Activated CD8-positive, alpha-beta memory T cell treated with anti-CD3 and anti-CD28 coated beads, Interleukin-2, amount 50 U/mL, for 24 hours (primary cell): ENCODE data around the gene FAM221B.
A peak's percentile ranks its signal among the peaks of the same experiment; 100 is the strongest.

Experiments used
- DNase-seq: peaks from one replicate; pipeline ENCODE4 v3.0.0-alpha.2; 2020; ENCODE audit errors: extremely low read depth

The FAM221B gene

GRCh38 chr9:35791297-35791921 lies 37.1 kb downstream of the FAM221B start, which contains the start of gene NPR2:
Gene NPR2, plus strand, starts transcription at chr9:35791591. Its CDS starts 818 bp downstream, at chr9:35792409.
- no peak for DNase-seq

GRCh38 chr9:35790385-35791296 lies 37.9 kb downstream of the FAM221B start:
- peak; percentile 13 for DNase-seq

GRCh38 chr9:35790025-35790384 lies 38.5 kb downstream of the FAM221B start:
- no peak for DNase-seq

GRCh38 chr9:35789541-35789940 lies 39.0 kb downstream of the FAM221B start:
- DNase-seq, result no peak

GRCh38 chr9:35783418-35783817 lies 45.1 kb downstream of the FAM221B start:
- no peak for DNase-seq

GRCh38 chr9:35781066-35781465 lies 47.5 kb downstream of the FAM221B start:
- DNase-seq, result no peak

GRCh38 chr9:35778496-35778895 lies 50.0 kb downstream of the FAM221B start:
- DNase-seq, result no peak

- no peak for DNase-seq
Measured at GRCh38 chr9:35776018-35776417, 52.5 kb downstream of the FAM221B start.

- no peak for DNase-seq
Measured at GRCh38 chr9:35774907-35775635, 53.5 kb downstream of the FAM221B start.

GRCh38 chr9:35771943-35772342 lies 56.6 kb downstream of the FAM221B start:
- DNase-seq, result no peak

- DNase-seq, result no peak
Measured at GRCh38 chr9:35771534-35771933, 57.0 kb downstream of the FAM221B start.

- DNase-seq, result no peak
Measured at GRCh38 chr9:35771075-35771433, 57.5 kb downstream of the FAM221B start.

GRCh38 chr9:35769763-35770162 lies 58.8 kb downstream of the FAM221B start:
- DNase-seq, result no peak

- no peak for DNase-seq
Measured at GRCh38 chr9:35767458-35767857, 61.1 kb downstream of the FAM221B start.

GRCh38 chr9:35766997-35767396 lies 61.5 kb downstream of the FAM221B start:
- DNase-seq, result no peak
